Spinal cord (tissue), 10 donors: ENCODE measurements around the gene LDLRAD4. TPM values are rescaled to one million over a fixed set of nuclear protein-coding genes. Genes with fewer than 3 reads are reported as not detected.

Experiments
- DNase-seq, 6 donors: peaks; one replicate each; pipeline versions ENCODE4 v3.0.0 to v3.0.0-alpha.2; 2013 to 2015; ENCODE audit warnings: low spot score in 6 of 6, low read depth in 4 of 6
- H3K27ac ChIP-seq: one replicate; pipeline ENCODE4 v1.5.1; 2013; ENCODE audit warnings: low read depth, low read length, control low read depth
- H3K27me3 ChIP-seq: one replicate; pipeline ENCODE4 v1.6.1; 2013; ENCODE audit warnings: low read length; ENCODE audit not compliant: control insufficient read depth, insufficient read depth
- H3K36me3 ChIP-seq: one replicate; pipeline ENCODE4 v1.6.1; 2013; ENCODE audit warnings: low read length; ENCODE audit not compliant: control insufficient read depth, insufficient read depth
- H3K4me1 ChIP-seq: one replicate; pipeline ENCODE4 v1.6.1; 2013; ENCODE audit warnings: low read length; ENCODE audit not compliant: control insufficient read depth, insufficient read depth
- H3K4me3 ChIP-seq: one replicate; pipeline ENCODE4 v1.5.1; 2013; ENCODE audit warnings: low read depth, low read length, control low read depth
- H3K9me3 ChIP-seq: one replicate; pipeline ENCODE4 v1.6.1; 2013; ENCODE audit warnings: low read length; ENCODE audit not compliant: control insufficient read depth, insufficient read depth
- WGBS: methylation state at CpG from one replicate; pipeline ENCODE4 v1.1.5; 2013; ENCODE audit warnings: missing lambda C conversion rate; ENCODE audit not compliant: insufficient coverage; 5-methylcytosine and 5-hydroxymethylcytosine counted together
- polyA plus RNA-seq, 2 donors: library from polyadenylated mRNA; unstranded; fragments of 120-200 nt; gene quantifications; one replicate each; pipeline ENCODE4 v1.2.1, GENCODE V29; 2013; ENCODE audit not compliant: insufficient read length in 2 of 2
- total RNA-seq, 2 donors: library from RNA; depleted of rRNA in 1 of 2; stranded (reverse); fragments of 120-200 nt in 1 of 2; fragments of >200 nt in 1 of 2; gene quantifications; one replicate each; pipeline versions ENCODE4 v1.2.3 to v1.2.4, GENCODE V29; 2013 to 2014
- donor health status: healthy.

The LDLRAD4 gene
- total and polyA plus RNA-seq, 4 donors, result 26.7 to 67.7 (median 38.5) TPM

DNA sequence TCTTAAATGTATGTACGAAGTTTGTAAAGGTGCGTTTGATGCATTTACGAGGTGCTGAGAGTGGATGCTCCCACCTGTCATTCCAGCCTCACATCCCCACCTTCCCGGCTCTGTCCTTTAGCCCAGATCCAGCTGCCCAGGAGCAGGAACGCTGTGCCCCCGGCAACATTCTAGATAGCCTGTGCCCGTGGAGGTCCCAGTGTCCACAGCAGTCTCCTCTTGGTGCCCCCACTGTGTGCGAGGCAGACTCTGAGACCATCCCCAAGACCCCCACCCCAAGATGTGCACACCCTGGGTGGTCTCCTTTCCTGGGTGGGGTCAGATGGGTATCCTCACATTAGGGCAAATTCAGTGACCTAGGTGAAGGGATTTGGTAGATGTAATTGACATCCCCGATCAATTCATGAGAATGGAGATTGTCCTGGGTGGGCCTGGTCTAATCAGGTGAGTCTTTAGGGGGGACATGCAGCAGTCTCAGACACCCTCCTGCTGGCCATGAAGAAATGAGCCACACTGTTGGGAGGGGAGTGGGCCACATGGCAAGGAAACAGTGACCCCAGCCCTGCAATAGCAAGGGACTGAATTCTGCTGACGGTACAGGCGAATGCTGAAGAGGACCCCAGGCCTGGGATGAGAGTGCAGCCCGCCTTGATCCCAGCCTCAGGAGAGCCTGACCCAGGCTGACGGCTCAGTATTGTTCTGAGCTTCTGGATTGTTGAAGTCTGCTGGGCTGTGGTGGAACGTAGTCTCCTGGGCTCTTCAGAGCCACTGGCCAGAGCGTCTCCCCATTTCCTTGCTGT is 304.5 kb downstream of the LDLRAD4 start:
- no peak overlapping the region for H3K4me3 ChIP-seq
- peaks cover 3% of the 10 kb centered on the region for H3K36me3 ChIP-seq
- no peaks in the 10 kb centered on the region for H3K9me3 ChIP-seq
- no peak overlapping the region for H3K27ac ChIP-seq
- 89% methylated on average over 12 of the region's 15 CpGs for WGBS
- H3K4me1 ChIP-seq, result no peaks in the 10 kb centered on the region
- DNase-seq, result no peak
- H3K27me3 ChIP-seq, result no peaks in the 10 kb centered on the region

DNA sequence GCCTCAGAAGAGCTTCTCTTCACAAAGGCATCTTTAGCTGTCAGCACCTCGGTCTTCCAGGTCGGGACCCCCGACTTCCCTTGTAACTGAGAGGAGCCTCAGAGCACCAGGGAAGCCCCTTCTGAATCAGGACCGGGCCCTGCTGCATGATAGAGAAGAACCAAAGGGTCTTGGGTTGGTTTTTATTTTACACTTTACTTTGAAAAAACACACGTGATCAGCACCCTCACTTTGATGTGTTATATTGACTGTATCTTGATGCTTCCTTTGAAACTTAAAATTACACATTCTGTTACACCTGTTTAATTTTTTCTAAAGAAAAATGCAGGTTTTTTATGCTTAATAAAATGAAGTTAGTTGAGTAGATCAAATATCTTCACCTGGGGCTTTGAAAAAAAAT is 305.5 kb downstream of the LDLRAD4 start:
- no peak overlapping the region for H3K27ac ChIP-seq
- H3K4me3 ChIP-seq, result no peak overlapping the region
- no peak for DNase-seq
- 100% methylated on average over 1 of the region's 5 CpGs for WGBS
- no peaks in the 10 kb centered on the region for H3K9me3 ChIP-seq
- no peaks in the 10 kb centered on the region for H3K4me1 ChIP-seq
- peaks cover 3% of the 10 kb centered on the region for H3K36me3 ChIP-seq
- H3K27me3 ChIP-seq, result no peaks in the 10 kb centered on the region

DNA sequence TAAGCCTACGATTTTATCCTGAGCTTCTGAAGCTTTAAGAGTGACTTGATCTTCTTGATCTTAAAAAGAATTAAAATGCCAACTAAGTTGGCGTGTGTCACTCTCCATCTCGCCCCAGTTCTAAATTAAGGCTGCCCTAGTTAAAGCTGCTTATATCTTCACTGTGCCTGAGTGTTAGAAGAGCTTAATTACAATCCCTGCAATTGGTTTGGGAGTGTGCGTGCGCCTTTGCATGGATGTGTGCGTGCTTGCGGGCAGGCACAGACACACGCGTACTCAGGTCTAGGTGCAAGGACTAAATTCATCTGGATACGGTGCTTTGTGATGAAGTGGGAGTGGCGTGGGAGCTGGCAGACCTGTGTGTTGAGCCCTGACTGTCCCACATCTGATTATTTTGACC is 306.3 kb downstream of the LDLRAD4 start:
- no peaks in the 10 kb centered on the region for H3K4me1 ChIP-seq
- H3K4me3 ChIP-seq, result no peak overlapping the region
- no peak overlapping the region for H3K27ac ChIP-seq
- H3K27me3 ChIP-seq, result no peaks in the 10 kb centered on the region
- no peak for DNase-seq
- WGBS, result 89% methylated on average over 10 of the region's 11 CpGs
- peaks cover 3% of the 10 kb centered on the region for H3K36me3 ChIP-seq
- no peaks in the 10 kb centered on the region for H3K9me3 ChIP-seq

DNA sequence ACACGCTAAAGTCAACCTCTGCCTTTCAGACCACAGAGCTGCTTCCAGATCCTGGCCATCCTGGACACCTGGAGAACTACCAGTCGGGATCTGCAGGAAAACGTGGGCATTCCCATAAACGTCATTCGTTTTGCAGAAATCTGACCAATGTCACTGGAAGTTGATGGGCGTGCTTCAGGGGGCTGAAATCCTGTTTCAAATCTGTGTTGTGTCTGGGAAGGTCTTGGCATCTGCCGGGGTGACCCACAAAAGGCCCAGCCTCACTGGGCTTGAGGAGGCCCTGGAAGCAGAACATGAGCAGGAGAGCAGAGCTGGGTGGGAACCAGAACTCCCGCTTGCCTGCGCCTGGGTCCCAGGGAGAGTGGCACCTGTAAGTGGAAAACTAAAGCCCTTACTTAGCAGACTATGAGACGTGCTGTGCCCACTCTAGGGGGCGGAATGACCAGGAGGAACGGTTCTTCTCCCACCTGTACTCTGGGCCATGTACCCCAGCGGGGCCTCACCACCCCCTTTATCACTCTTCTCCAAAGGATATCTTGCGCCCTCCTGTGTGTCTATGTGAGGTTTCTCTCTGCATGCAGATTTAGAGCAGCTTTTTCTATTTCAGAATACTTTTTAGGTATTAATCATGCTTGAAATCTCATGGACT is 306.9 kb downstream of the LDLRAD4 start:
- Histone ChIP-seq H3K9me3 (no peaks in the 10 kb centered on the region), H3K27me3 (no peaks in the 10 kb centered on the region), H3K4me1 (peaks cover 3% of the 10 kb centered on the region), H3K4me3 (no peak overlapping the region), H3K36me3 (peaks cover 3% of the 10 kb centered on the region), H3K27ac (no peak overlapping the region)
- DNase-seq, result no peak
- WGBS, result 92% methylated on average over 10 of the region's 14 CpGs

DNA sequence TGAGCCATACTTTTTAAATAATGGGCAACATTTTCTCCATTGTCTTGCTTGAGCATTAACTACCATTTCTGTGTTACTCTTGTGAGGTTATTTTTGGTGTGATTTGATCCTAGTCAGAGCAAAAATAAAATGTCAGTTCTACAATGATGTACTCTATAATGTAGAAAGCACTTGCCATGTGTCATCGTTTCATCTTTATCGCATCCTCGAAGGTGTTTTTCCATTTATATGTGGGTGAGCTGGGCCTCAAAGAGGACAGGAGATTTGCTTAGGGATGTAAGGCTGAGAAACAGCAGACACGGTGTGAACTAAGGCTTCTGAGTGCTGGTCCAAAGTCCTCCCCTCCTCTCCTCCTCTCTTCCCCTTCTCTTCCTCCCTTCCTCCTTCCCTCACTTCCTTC is 308.0 kb downstream of the LDLRAD4 start:
- Histone ChIP-seq H3K36me3 (peaks cover 3% of the 10 kb centered on the region), H3K9me3 (no peaks in the 10 kb centered on the region), H3K4me1 (peaks cover 8% of the 10 kb centered on the region), H3K27ac (no peak overlapping the region), H3K4me3 (no peak overlapping the region), H3K27me3 (no peaks in the 10 kb centered on the region)
- DNase-seq, result no peak
- WGBS, result 100% methylated on average over 3 of the region's 4 CpGs

DNA sequence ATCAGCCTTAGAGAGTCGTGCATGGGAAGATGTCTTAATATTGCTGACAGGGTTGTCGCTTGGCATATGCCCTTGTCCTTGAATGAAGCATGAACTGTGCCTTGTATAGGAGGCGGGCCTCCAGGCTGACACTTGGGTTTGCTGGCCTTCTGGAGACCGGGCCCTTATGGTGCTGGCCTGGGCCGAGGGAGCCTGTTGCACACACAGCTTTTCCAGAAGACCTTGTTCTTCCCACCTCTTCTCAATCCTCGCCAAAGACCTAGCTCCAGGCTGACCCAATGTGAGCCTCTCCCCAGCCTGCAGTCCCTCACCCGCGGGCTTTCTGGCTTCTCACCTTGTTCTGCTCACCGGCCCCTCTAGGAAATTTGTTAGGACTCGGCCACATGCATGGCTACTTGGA is 308.7 kb downstream of the LDLRAD4 start:
- H3K4me3 ChIP-seq, result no peak overlapping the region
- DNase-seq, result no peak
- no peak overlapping the region for H3K27ac ChIP-seq
- H3K4me1 ChIP-seq, result peaks cover 13% of the 10 kb centered on the region
- H3K27me3 ChIP-seq, result no peaks in the 10 kb centered on the region
- peaks cover 5% of the 10 kb centered on the region for H3K36me3 ChIP-seq
- 89% methylated on average over 5 of the region's 10 CpGs for WGBS
- no peaks in the 10 kb centered on the region for H3K9me3 ChIP-seq

DNA sequence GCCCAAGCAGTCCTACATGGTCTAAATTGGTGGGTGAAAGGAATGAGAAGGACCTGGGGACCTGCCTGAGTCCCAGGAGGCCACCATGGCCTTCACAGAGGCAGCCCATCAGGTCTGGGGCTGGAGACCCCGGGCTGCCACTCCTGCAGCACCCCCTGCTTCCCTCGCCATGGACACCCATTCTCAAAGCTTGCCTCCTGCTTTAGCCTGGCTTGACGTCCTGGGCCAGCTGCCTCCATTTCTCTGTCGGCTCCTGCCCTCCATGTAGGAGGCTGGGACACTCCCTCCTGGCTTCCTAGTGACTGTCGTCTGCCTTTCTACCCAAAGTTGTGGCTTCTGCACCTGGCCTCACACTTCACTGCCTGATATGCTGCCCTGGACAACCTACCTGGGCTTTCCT is 309.2 kb downstream of the LDLRAD4 start:
- peaks cover 5% of the 10 kb centered on the region for H3K36me3 ChIP-seq

DNA sequence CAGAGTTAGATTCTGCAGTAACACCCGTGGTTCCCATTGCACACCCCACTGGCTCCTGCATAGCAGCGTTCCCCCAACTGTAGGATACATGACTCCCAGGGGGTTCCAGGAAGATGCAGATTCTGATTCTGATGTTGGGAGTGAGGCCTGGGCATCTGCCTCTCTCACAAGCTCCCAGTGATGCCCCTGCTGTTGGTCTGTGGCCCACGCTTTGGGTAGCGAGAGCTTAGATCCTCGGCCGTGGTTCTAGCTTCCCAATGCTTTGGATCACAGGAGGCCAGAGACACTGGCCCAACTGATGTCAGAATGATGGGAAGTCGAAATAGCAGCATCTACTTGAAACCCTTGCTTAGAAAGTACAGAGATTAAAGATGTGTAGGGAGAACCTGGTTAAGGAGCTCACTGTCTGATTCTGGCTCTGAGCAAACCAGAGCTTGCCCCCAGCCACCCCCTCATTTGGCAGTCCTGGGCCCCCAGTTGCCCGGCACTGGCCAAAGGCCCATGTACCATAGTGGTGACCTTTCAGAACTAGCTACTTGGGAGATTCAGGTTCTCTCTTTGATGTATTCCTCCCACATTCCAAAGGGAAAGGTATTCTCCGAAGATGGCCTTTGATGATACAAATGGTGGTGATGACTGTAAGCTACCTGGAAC is 310.3 kb downstream of the LDLRAD4 start:
- DNase-seq, result no peak
- peaks cover 2% of the 10 kb centered on the region for H3K36me3 ChIP-seq
- H3K27ac ChIP-seq, result no peak overlapping the region
- no peaks in the 10 kb centered on the region for H3K9me3 ChIP-seq
- peaks cover 18% of the 10 kb centered on the region for H3K4me1 ChIP-seq
- no peak overlapping the region for H3K4me3 ChIP-seq
- whole genome bisulfite sequencing, result 96% methylated on average over 7 of the region's 9 CpGs
- no peaks in the 10 kb centered on the region for H3K27me3 ChIP-seq

More for the DNA sequence above, 309.2 kb downstream of the LDLRAD4 start:
- Histone ChIP-seq H3K27ac (no peak overlapping the region), H3K27me3 (no peaks in the 10 kb centered on the region), H3K4me1 (peaks cover 17% of the 10 kb centered on the region), H3K4me3 (no peak overlapping the region), H3K9me3 (no peaks in the 10 kb centered on the region)
- 94% methylated on average over 5 of the region's 5 CpGs for WGBS
- no peak for DNase-seq

DNA sequence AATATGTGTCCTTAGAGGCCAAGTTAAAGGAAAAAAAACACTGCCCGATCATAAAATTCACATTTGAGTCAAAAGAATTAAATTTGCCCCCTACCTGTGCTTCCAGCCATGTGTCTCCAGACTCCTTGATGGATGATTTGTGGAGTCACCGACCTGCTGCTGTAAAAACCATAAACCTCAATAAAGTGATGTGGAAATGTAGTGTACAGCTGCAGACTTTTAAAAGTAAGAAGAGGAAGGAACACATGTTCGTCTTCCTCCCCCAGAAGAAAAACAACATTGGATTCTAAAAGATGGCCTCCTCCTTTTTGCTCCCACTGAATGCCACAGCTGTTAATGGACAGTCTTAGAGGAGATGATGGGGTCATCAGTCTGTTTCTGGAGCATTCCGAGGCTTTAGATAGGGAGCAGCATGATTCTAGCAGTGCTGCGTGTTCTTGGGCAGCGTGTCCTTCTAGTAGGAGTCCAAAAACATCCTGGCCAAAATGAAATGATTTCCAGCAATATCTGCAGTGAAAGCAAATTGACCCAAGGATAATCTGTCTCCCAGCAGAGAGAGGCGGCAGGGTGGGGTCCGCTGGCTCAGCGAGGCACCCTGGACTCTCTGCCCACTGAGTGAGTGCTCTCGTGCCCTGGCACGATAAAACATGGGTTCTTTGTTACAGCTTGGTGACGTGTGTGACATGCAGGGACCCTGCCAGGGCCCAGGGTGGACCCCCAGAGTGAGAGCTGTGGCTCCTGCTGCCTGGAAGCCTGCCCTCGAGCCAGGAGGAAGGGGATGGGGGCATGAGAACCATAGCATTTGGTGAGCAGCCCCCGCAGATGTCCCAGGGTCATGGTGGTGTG is 311.7 kb downstream of the LDLRAD4 start:
- Histone ChIP-seq H3K4me3 (no peak overlapping the region), H3K36me3 (peaks cover 2% of the 10 kb centered on the region), H3K27me3 (no peaks in the 10 kb centered on the region), H3K9me3 (no peaks in the 10 kb centered on the region), H3K27ac (no peak overlapping the region), H3K4me1 (peaks cover 18% of the 10 kb centered on the region)
- DNase-seq, result peak in 1 of 6 donors; percentile 14
- WGBS, result 67% methylated on average over 9 of the region's 14 CpGs
